ENCODE results near the gene EPB41L4B.

DNA sequence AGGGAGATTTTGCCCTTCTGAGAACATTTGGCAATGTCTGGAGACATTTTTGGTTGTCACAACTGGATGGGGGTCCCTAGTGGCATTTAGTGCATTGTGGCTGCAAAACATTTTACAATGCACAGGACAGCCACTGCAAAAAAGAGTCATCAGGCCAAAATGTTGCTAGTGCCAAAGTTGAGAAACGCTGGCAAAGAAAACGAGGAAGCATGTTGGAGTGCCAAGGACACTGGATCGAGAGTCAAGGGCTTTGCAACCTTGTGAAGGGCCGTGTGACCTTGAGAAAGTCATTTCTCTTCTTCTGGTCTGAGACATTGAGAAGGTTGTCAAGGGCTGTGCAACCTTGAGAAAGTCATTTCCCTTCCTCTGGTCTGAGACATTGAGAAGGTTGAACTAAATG, 108.1 kb downstream of the EPB41L4B start:
- no peak for TF ChIP-seq CTCF (IDR thresholded peaks at IDR 0.05)
- TF ChIP-seq POLR2A (IDR thresholded peaks at IDR 0.05): no peak

All from breast epithelium (tissue), 3 donors.